AG10803 (cell line): Measurements from ENCODE around the gene HTR6.

Experiments
- DNase-seq: peaks from one replicate; pipeline ENCODE4 v3.0.0; 2010; ENCODE audit warnings: low read depth
- H3K4me3 ChIP-seq: 2 replicates; pipeline ENCODE4 v1.5.1; 2011; ENCODE audit warnings: mild to moderate bottlenecking, low read length, control low read depth
- CTCF ChIP-seq: conservative IDR thresholded peaks from 2 replicates; pipeline ENCODE4 v1.5.1; 2011; ENCODE audit warnings: mild to moderate bottlenecking, low read length, control low read depth, inconsistent platforms

HTR6 gene

GRCh38 chr1:19639999-19640362, 24.7 kb upstream of the HTR6 start:
- no peak for TF ChIP-seq CTCF
- H3K4me3 ChIP-seq, result no peak overlapping the region

GRCh38 chr1:19640363-19641316, 24.0 kb upstream of the HTR6 start:
- TF ChIP-seq CTCF, result no peak

More at GRCh38 chr1:19639999-19640362, 24.7 kb upstream of the HTR6 start:
- peak; percentile 44 for DNase-seq

GRCh38 chr1:19643121-19643520, 21.6 kb upstream of the HTR6 start:
- peak; percentile 39 for DNase-seq
- H3K4me3 ChIP-seq, result peak overlapping the region; percentile 64
- TF ChIP-seq CTCF, result peak; percentile 16; the same call in 1 of the 2 replicates

More at GRCh38 chr1:19640363-19641316, 24.0 kb upstream of the HTR6 start:
- no peak overlapping the region for H3K4me3 ChIP-seq
- DNase-seq, result no peak

- no peak for TF ChIP-seq CTCF
- DNase-seq, result peak; percentile 63
- peak within 1 kb of the TSS; percentile 82 for H3K4me3 ChIP-seq
These were observed 20.9 kb upstream of the HTR6 start, which contains the start of gene NBL1 for GRCh38 chr1:19643602-19644394. Gene NBL1 (plus strand): TSS chr1:19644311. CDS start chr1:19655031, 10,720 bp downstream.

GRCh38 chr1:19644395-19644680, 20.3 kb upstream of the HTR6 start:
- no peak for DNase-seq
- TF ChIP-seq CTCF, result no peak
- H3K4me3 ChIP-seq, result peak overlapping the region; percentile 82

DNA sequence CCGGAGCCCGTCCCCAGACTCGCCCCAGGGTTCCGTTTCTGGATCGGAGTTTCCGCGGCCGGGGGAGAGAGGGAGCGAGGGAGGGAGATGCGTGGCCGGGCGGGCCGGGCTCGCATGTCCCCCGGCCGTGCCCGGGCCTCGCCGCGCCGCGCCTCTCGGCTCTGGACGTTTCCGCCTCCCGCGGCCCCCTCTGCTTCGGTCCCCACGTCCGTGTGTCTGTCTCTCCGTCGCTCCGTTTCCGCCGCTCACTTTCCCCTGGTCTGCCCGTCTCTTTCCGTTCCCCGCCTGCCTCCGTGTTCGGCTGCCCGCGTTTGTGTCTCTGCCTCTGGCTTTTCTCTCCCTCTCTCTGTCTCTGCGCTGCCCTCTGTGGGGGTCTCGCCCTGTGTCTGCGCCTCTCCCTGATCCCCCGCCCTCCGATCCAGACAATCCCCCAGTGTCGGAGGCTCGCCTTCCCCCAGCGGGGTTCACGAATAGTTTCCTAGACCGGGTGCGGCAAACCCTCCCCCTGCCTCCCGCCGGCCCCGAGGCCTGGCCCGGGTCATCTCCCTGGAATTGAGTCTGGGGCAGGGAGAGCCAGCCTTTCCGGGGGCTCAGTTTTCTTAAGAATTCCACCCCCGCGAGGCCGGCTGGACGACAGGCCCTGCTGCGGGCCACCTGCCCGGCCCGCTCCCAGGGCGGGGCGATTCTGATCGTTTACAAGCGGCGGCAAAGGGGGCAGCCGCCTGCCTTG, 19.8 kb upstream of the HTR6 start:
- no peak for DNase-seq
- no peak for TF ChIP-seq CTCF
- peak overlapping the region; percentile 82 for H3K4me3 ChIP-seq
